ENCODE measurements around the gene TRPM2.

- TF ChIP-seq POLR2A (IDR thresholded peaks at IDR 0.05): no peak
- no peak for TF ChIP-seq CTCF (IDR thresholded peaks at IDR 0.05)
Measured at GRCh38 chr21:44400791-44401385, 47.5 kb downstream of the TRPM2 start.
